ENCODE results near the gene IQGAP2.

- TF ChIP-seq CTCF (IDR thresholded peaks at IDR 0.05) (no peak), EZH2 (IDR thresholded peaks at IDR 0.05; ENCODE audit: borderline replicate concordance, insufficient read depth, low read depth, low read length, poor library complexity, severe bottlenecking) (no peak)
Measured at GRCh38 chr5:76718381-76718832, 315.3 kb downstream of the IQGAP2 start.
